PC-3 (cell line): ENCODE measurements around the gene NVL. TPM values are rescaled to one million over a fixed set of nuclear protein-coding genes. Genes with fewer than 3 reads are reported as not detected.
"Not testable (repeated sequence)": the region's sequence is repeated elsewhere in the genome, so short reads cannot be mapped to it uniquely, and the experiment has no call there.

ENCODE experiments used
- ATAC-seq: fragments of 200-7000 bp; cut with Tn5 transposase; 2 replicates; pipeline ENCODE4 v1.9.1; 2020; ENCODE audit warnings: mild to moderate bottlenecking, moderate library complexity
- BruUV-seq: library from RNA; stranded (reverse); fragments of 400-500 nt; replicated peaks from 2 replicates; lab custom pipeline; 2021; lab: Mats Ljungman, UMichigan
- CTCF ChIA-PET: fragments of 300-600 bp; sonication (Branson Sonifier 250); formaldehyde crosslinking; loops from one replicate; lab custom pipeline; 2022; ENCODE audit warnings: antibody characterized with exemption; lab: Charles Lee
- POLR2A ChIA-PET: fragments of 300-600 bp; sonication (Branson Sonifier 250); formaldehyde crosslinking; loops from one replicate; lab custom pipeline; 2022; ENCODE audit warnings: antibody characterized with exemption; ENCODE audit not compliant: unreplicated experiment; lab: Charles Lee
- DNase-seq: peaks from one replicate; pipeline ENCODE4 v3.0.0-alpha.2; 2015
- H2AFZ ChIP-seq: fragments of 300-600 bp; sonication (generic); 2 replicates; pipeline ENCODE4 v1.6.0; 2016; ENCODE audit warnings: antibody characterized with exemption, low read length
- H3F3A ChIP-seq: fragments of 300-600 bp; sonication (generic); one replicate; pipeline ENCODE4 v1.6.0; 2017; ENCODE audit warnings: antibody characterized with exemption, low read length, control low read depth, mild to moderate bottlenecking; ENCODE audit not compliant: unreplicated experiment
- H3K27ac ChIP-seq: fragments of 300-600 bp; sonication (generic); 2 replicates; pipeline ENCODE4 v1.5.1; 2016; ENCODE audit warnings: mild to moderate bottlenecking, low read length
- H3K27me3 ChIP-seq: fragments of 300-600 bp; sonication (generic); 2 replicates; pipeline ENCODE4 v1.6.1; 2016; ENCODE audit warnings: low read length, mixed read lengths
- H3K36me3 ChIP-seq: fragments of 300-600 bp; sonication (generic); 2 replicates; pipeline ENCODE4 v1.6.1; 2016; ENCODE audit warnings: low read depth, mixed run types, low read length, mixed read lengths
- H3K4me1 ChIP-seq: fragments of 300-600 bp; sonication (generic); 2 replicates; pipeline ENCODE4 v1.5.1; 2016; ENCODE audit warnings: low read length; ENCODE audit not compliant: insufficient read depth
- H3K4me2 ChIP-seq: fragments of 300-600 bp; sonication (generic); 2 replicates; pipeline ENCODE4 v1.6.0; 2016; ENCODE audit warnings: low read length
- H3K4me3 ChIP-seq: fragments of 300-600 bp; sonication (generic); 2 replicates; pipeline ENCODE4 v1.5.1; 2016; ENCODE audit warnings: mild to moderate bottlenecking, low read length, mixed read lengths
- H3K79me2 ChIP-seq: fragments of 300-600 bp; sonication (generic); 2 replicates; pipeline ENCODE4 v1.6.1; 2017; ENCODE audit warnings: low read length, mixed read lengths
- H3K9ac ChIP-seq: fragments of 300-600 bp; sonication (generic); 2 replicates; pipeline ENCODE4 v1.6.0; 2016; ENCODE audit warnings: mild to moderate bottlenecking, low read length
- H3K9me2 ChIP-seq: fragments of 300-600 bp; sonication (generic); replicated peaks from 2 replicates; pipeline ENCODE4 v1.6.1; 2016; ENCODE audit warnings: mixed run types, low read length, mixed read lengths
- H3K9me3 ChIP-seq: fragments of 300-600 bp; sonication (generic); 2 replicates; pipeline ENCODE4 v1.6.1; 2016; ENCODE audit warnings: low read length, mixed read lengths
- H4K20me1 ChIP-seq: fragments of 300-600 bp; sonication (generic); 2 replicates; pipeline ENCODE4 v1.6.1; 2016; ENCODE audit warnings: low read length, mixed read lengths
- EZH2 ChIP-seq: fragments of 300-600 bp; sonication (generic); IDR thresholded peaks from one replicate; pipeline ENCODE4 v1.6.1; 2017; ENCODE audit warnings: antibody characterized with exemption, mild to moderate bottlenecking, low read length; ENCODE audit not compliant: unreplicated experiment
- EZH2phosphoT487 ChIP-seq: fragments of 300-600 bp; sonication (generic); IDR thresholded peaks from 2 replicates; pipeline ENCODE4 v1.6.1; 2018; ENCODE audit warnings: mild to moderate bottlenecking, antibody characterized with exemption, low read length, borderline replicate concordance
- intact Hi-C: fragments of 100-400 bp; cut with micrococcal nuclease; formaldehyde crosslinking; loops from 2 replicates; pipeline ENCODE4 v1.9.0; 2023
- total RNA-seq: library from RNA; depleted of rRNA; stranded (reverse); fragments of >200 nt; gene quantifications from 2 replicates; pipeline ENCODE4 v1.2.3, GENCODE V29; 2014
- TF ChIP-seq, protein P1 (sequence below): fragments of 300-600 bp; sonication (generic); conservative IDR thresholded peaks from 2 replicates; pipeline ENCODE4 v1.5.1; 2017; ENCODE audit warnings: antibody characterized with exemption, low read depth, mild to moderate bottlenecking, low read length

Gene NVL
- total RNA-seq, 1 experiment from 2014 or later: 37.1 TPM

- no peak for ATAC-seq
These were observed 24.3 kb upstream of the NVL start for GRCh38 chr1:224353975-224354925.

GRCh38 chr1:224352436-224353085 lies 22.6 kb upstream of the NVL start:
- H3K9me3 ChIP-seq, POLR2A ChIA-PET, H3K9me2 ChIP-seq, H2AFZ ChIP-seq, H3K79me2 ChIP-seq, BruUV-seq, H3K27me3 ChIP-seq, H4K20me1 ChIP-seq, H3K4me1 ChIP-seq, H3K27ac ChIP-seq, H3K4me2 ChIP-seq, ATAC-seq, intact Hi-C loops, H3K36me3 ChIP-seq, DNase-seq, H3K4me3 ChIP-seq, H3K9ac ChIP-seq, CTCF ChIA-PET, H3F3A ChIP-seq: not testable (repeated sequence)

More at GRCh38 chr1:224353975-224354925, 24.3 kb upstream of the NVL start:
- H2AFZ ChIP-seq: no peak overlapping the region
- no peak overlapping the region for H3K27ac ChIP-seq
- H3K79me2 ChIP-seq: peaks cover 25% of the 10 kb centered on the region
- no peak overlapping the region for H3K9ac ChIP-seq
- H3K9me3 ChIP-seq: no peaks in the 10 kb centered on the region
- POLR2A ChIA-PET: no interaction called here
- no peaks in the 10 kb centered on the region for H3F3A ChIP-seq
- TF ChIP-seq EZH2phosphoT487: no peak
- TF ChIP-seq EZH2: no peak
- TF ChIP-seq, protein P1, sequence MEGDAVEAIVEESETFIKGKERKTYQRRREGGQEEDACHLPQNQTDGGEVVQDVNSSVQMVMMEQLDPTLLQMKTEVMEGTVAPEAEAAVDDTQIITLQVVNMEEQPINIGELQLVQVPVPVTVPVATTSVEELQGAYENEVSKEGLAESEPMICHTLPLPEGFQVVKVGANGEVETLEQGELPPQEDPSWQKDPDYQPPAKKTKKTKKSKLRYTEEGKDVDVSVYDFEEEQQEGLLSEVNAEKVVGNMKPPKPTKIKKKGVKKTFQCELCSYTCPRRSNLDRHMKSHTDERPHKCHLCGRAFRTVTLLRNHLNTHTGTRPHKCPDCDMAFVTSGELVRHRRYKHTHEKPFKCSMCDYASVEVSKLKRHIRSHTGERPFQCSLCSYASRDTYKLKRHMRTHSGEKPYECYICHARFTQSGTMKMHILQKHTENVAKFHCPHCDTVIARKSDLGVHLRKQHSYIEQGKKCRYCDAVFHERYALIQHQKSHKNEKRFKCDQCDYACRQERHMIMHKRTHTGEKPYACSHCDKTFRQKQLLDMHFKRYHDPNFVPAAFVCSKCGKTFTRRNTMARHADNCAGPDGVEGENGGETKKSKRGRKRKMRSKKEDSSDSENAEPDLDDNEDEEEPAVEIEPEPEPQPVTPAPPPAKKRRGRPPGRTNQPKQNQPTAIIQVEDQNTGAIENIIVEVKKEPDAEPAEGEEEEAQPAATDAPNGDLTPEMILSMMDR: no peak
- CTCF ChIA-PET: no interaction called here
- intact Hi-C loops: no loop called here
- no peak overlapping the region for H3K4me3 ChIP-seq
- no peak for DNase-seq
- no TSS peak for BruUV-seq
- no peaks in the 10 kb centered on the region for H4K20me1 ChIP-seq
- H3K27me3 ChIP-seq: no peaks in the 10 kb centered on the region
- H3K4me2 ChIP-seq: no peak overlapping the region
- H3K9me2 ChIP-seq: no peaks in the 10 kb centered on the region
- no peaks in the 10 kb centered on the region for H3K36me3 ChIP-seq
- H3K4me1 ChIP-seq: peaks cover 14% of the 10 kb centered on the region

DNA sequence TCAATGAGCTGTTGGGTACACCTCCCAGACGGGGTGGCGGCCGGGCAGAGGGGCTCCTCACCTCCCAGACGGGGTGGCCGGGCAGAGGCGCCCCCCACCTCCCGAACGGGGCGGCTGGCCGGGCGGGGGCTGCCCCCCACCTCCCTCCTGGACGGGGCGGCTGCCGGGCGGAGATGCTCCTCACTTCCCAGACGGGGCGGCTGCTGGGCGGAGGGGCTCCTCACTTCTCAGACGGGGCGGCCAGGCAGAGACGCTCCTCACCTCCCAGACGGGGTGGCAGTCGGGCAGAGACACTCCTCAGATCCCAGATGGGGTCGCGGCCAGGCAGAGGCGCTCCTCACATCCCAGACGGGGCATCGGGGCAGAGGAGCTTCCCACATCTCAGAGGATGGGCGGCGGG lies 19.7 kb upstream of the NVL start:
- CTCF ChIA-PET, H3K36me3 ChIP-seq, DNase-seq, ATAC-seq, H2AFZ ChIP-seq, H3F3A ChIP-seq, BruUV-seq, H3K4me1 ChIP-seq, H3K9me3 ChIP-seq, H3K9me2 ChIP-seq, H4K20me1 ChIP-seq, POLR2A ChIA-PET, H3K4me3 ChIP-seq, H3K27ac ChIP-seq, intact Hi-C loops, H3K79me2 ChIP-seq, H3K4me2 ChIP-seq, H3K27me3 ChIP-seq, H3K9ac ChIP-seq: not testable (repeated sequence)
